HK-2 (cell line): ENCODE data around the gene SLC25A21.
"Not testable (repeated sequence)": the region's sequence is repeated elsewhere in the genome, so short reads cannot be mapped to it uniquely, and the experiment has no call there.

Experiments
- DNase-seq: peaks from one replicate; pipeline ENCODE4 v3.0.0-alpha.2; 2018; ENCODE audit not compliant: unreplicated experiment

SLC25A21 gene

DNA sequence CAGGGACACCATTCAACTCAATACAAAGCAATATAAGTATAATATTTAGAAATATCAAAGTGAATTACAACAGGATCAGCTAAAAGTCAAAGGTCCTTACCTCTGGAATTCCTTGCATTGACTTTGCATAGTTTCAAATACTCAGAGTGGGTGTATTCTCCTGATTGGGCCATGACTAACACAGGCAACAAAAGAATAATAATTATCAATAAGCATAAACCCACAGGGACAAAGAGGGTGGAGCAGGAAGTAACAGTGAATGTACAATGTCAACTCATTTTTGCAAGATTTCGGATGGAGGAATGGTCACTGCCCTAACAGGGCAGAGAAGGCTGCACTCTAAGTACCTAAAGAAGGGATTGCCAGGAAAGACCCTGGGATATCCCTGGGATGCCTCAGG, 303.3 kb downstream of the SLC25A21 start:
- DNase-seq = no peak

GRCh38 chr14:36866867-36867266, 305.5 kb downstream of the SLC25A21 start:
- DNase-seq = no peak

- DNase-seq = no peak
Observed at GRCh38 chr14:36863271-36863670, 309.1 kb downstream of the SLC25A21 start.

GRCh38 chr14:36862237-36862636, 310.2 kb downstream of the SLC25A21 start:
- not testable (repeated sequence) for DNase-seq

DNA sequence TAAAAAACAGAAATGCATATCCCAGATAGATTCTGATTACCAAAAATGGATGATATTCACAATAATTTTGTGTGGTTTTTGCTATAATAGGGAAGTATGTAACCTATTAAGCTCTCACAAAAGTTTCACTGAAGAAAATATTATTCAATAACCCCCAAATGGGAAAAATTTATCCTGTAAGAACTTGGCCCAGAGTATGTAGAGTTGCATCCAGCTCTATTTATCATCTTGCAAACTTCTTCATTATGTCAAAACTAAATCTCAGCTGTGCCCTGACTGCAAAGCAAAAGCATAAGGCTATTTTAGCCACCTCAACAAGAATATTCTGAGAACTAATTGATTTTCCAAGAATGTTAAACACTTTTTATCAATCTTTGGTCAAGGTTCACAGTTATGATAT, 311.6 kb downstream of the SLC25A21 start:
- DNase-seq = no peak

DNA sequence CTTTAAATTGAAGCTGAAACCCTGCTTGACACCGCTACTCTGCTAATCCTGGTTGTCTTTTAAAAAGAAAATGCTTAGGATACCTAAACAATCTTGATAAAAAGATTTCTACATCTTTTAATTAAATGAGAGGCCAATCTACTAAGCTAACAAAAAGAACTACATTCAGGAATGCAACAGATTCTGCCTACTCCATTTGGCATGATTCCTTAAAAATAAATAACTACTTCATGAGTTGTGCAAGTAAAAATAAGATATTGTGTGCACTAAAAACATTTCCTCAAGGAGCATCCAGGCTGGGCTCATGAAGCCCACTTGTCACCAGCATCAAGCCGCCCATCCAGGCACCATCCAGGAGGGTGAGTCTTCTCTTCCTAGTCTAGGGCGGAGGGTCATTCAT, 313.3 kb downstream of the SLC25A21 start:
- DNase-seq = no peak

DNA sequence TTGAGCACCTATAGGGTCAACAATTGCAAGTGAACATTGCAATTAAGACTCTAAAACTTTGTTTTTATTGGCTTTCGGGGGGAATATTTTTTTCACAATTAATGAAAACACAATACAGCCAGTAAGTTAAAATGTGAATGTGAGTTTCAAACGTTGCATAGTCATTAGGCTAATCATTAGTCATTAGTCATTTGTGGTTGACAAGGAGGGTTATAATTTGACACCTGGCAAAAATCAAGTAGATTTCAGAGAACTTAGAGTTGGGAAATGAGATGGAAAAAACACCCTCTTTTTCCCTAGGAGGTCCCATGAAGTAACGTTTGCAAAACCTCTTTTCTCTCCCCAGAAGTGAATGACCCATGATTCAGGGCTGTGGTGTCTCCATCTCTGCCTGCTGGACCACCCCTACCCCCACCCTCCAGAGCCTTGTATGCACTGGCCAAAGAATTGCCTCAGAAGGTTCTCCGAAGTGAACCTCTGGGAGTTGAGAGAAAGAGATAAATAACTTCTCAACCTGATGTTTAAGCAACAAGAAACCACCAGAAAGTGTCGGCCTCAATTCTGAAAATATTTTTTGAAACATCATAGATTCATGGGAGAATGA, 314.5 kb downstream of the SLC25A21 start:
- no peak for DNase-seq

GRCh38 chr14:36857136-36857535, 315.3 kb downstream of the SLC25A21 start:
- DNase-seq = no peak

DNA sequence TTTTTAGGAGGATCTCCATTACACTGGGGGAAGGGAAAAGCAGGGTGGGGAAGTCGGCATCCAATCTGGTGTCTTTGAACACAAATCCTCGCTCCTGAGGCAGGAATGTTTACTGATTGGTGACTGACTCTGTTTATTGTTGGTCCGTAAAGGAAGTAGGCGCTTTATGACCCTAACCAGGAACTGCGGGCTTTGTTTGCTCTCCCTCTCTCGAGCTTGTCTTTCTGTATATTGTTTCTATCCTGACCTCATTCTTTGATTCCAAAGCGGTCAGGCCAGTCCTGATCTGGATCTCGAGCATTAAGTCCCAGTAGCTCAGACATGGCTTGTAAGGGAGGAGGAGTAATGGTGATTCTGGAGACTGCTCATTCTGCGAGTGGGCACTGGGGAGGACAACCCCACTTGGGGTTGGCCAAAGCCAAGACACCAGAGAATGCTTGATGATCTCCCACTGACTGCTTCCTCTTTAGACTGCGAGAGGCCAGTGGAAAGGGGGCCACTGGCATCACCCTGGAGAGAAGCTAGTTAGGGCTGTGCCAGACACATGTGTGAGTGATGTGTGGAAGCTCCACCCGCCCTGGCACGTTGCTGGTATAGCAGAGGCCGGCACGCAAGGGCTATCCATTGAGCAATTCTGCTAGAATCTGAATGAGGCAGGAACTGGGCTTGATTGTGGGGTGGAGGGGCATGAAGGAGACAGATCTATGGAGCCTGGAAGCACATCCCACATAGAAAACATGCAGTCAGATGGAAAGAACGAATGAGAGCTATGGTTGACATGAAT, 316.1 kb downstream of the SLC25A21 start:
- DNase-seq = no peak

GRCh38 chr14:36855396-36855795, 317.0 kb downstream of the SLC25A21 start:
- DNase-seq = no peak

DNA sequence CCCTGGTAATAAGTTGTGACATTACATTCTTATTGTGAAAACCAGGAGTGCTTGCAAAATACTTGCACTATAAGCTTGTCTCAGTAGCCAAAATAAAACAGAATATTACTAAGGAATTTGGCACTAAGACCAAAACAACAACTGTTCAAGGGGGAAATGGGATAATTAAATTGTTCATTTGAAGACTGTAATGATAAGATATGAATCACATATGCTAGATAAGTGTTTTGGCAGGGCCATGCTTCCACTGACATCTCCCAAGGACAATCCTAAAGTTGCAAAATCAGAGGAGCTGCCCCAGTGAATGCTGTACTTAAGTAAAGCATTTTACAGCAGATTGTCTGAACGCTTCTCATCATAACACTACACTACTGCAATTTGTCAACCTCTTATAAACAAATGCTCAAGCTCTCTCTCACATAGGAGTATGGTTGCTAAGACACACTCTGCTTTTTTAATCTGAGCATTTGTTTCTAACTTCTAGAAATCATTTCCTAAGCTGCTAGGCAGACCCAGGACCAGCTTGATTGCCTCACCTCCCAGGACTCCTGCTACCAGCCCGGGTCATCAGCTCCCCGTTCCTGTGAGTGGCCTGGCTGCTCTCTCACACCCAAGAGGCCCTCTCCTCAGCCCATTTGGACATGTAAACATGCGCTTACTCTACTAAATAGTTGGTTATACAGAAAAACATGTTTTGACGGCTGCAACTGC, 319.3 kb downstream of the SLC25A21 start:
- no peak for DNase-seq

DNA sequence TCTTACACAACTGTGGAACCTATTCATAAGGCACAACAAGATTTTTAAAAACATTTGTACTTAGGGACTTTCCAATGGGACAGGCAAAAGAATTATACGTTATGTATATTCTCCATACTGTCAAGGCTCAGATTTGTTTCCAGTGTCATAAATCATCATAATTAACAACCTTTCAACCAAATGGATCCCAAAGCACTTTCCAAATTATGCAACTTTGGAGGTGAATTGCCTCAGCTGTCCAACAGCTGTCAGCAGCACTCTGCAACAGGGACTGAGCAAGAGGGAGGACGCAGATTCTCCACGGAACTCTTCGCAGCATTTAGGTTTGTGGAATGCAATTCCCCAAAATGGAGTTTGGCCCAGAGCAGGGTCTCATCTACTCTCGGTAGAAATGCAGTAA, 324.2 kb downstream of the SLC25A21 start:
- DNase-seq = no peak

GRCh38 chr14:36847366-36847765, 325.0 kb downstream of the SLC25A21 start:
- no peak for DNase-seq

DNA sequence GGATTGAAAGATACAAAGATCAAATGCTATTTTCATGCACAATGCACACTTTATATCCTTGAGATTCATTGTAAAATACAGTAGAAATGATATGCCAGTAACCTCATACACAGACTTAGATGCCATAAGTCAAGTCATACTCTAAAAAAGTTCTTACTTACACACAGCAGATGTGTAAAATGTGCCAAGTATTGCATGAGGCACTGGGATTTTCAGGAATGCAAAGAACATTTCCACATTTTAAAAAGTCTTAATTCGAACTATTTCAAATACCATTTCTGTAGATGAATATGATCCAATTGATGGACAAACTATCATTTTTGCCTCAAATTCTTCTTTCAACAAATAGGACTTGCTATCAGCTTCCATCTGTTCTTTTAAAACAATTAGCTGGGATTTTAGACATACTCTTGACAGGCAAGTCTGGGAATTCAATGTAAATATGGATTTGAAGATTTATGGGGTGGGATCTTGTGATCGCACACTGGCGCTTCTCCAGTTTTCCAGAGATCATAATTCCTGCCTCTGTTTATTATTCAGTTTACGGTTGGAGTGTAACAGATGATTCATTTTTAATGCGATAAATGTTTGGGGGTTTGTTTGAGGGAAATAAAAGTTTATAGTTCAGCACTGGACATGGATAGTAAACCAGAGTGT, 326.9 kb downstream of the SLC25A21 start:
- no peak for DNase-seq

DNA sequence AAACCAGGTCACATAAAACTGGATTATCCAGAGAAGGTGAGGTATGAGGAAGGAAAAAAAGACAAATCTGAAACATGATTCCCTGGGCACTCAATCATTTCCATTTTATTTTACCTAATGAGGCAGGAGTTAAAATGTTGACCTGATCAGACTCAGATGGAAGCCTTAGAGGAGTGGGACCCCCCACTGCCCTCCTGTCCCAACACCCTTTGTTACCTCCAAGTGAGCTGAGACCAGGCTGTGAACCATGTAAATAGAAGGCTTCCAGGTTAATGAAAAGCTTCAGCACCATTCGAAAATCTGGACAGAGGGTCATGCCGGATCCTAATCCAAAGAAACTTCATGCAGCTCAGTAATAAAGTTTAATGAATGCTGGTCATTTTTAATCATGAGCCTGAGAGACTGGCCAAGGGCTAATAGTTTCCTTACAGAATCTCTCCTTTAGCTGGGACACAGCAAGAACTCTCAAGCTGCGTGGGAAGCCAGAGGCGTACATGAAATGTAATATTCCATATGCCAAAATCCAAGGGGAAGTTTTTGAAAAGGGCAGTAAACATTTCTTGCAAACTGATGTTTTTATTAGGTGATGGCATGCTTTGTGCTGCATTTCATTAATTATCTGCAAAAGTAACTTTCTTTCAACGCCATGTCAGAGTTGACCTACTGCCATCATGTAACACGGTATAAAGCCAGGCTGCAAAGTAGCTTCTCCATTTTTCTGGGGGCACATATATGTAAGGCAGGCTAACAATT, 327.8 kb downstream of the SLC25A21 start:
- DNase-seq = no peak

DNA sequence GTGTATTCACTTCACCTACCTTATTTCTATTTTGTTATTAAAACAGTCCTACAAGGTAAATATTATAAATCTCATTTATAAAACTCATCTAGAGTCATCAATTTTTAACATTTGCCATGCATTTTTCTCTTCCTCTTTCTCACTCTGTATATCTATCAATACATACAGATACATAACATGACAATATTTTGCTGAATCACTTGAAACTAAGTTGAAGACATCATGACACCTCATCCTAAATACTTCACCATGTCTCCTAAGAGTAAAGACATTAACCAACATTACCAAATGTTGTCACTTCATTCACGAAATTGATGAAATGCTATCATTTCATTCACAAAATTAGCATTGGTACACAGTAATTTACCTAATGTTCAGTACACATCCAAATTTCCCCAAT, 329.0 kb downstream of the SLC25A21 start:
- no peak for DNase-seq

DNA sequence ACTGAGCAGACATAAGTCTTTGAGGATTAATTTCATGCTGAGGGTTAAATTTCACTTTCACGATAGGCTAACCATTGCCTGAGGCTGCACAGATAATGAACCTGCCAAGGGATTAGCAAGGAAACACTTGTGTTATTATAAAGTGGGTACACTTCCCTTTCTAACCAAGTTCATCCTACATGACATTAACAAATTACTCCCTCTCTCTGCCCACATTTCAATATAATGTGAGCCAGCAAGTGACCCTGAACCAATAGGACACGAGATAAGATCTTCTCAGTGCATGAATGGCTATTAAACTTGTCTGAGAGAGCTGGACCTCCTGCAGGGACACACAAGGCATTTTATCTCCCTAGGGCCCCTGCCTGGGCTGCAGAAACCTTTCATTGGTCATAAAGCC, 337.3 kb downstream of the SLC25A21 start:
- DNase-seq = no peak

GRCh38 chr14:36834293-36834692, 338.1 kb downstream of the SLC25A21 start:
- DNase-seq = no peak

- no peak for DNase-seq
Observed at GRCh38 chr14:36829547-36829946, 342.9 kb downstream of the SLC25A21 start.

- DNase-seq = no peak
Observed at GRCh38 chr14:36827861-36828260, 344.5 kb downstream of the SLC25A21 start.

GRCh38 chr14:36826614-36827013, 345.8 kb downstream of the SLC25A21 start:
- no peak for DNase-seq

DNA sequence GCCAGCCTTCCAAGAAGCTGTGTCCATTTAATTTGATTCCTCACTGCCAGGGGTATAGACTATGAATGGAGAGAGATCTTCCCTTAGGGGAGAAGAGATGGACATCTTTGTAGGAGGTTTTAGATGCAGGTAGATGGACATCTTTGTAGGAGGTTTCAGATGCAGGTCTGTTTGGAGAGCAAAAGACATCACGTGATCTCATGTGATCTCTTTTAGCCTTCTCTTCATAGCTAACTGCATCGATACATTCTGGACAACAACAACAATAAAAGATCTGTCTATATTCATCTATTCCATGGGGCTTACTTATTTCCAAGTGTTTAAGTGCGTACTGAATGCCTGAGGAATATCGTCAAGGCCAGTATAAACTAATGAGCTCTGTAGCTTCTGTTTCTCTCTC, 347.6 kb downstream of the SLC25A21 start:
- no peak for DNase-seq
